ENCODE data around the gene VWA8.

The VWA8 gene

GRCh38 chr13:41720839-41721561 lies 239.9 kb downstream of the VWA8 start:
- no peak for DNase-seq

GRCh38 chr13:41716236-41716635 lies 244.7 kb downstream of the VWA8 start:
- no peak for DNase-seq

DNA sequence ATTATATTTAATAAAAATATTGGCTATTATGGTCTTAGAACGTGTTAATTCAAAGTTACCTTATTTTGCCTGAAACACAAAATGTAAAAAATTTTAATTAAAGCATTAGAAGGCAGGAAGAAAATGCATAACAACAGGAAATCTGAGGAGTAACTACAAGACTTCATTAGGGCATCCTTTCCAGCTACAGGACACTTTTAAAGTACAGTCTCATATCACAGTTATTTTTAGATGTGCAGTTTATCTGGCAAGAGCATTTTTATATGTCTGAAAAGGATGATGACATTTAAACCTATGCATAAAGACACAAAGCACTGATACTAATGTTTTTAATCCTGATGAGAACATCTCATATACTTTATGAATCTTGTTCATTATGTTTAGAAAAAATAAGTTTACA lies 247.5 kb downstream of the VWA8 start:
- no peak for DNase-seq

GRCh38 chr13:41710771-41711170 lies 250.1 kb downstream of the VWA8 start:
- DNase-seq, result no peak

GRCh38 chr13:41709511-41709910 lies 251.4 kb downstream of the VWA8 start:
- no peak for DNase-seq

- no peak for DNase-seq
Measured at GRCh38 chr13:41708713-41709112, 252.2 kb downstream of the VWA8 start.

DNA sequence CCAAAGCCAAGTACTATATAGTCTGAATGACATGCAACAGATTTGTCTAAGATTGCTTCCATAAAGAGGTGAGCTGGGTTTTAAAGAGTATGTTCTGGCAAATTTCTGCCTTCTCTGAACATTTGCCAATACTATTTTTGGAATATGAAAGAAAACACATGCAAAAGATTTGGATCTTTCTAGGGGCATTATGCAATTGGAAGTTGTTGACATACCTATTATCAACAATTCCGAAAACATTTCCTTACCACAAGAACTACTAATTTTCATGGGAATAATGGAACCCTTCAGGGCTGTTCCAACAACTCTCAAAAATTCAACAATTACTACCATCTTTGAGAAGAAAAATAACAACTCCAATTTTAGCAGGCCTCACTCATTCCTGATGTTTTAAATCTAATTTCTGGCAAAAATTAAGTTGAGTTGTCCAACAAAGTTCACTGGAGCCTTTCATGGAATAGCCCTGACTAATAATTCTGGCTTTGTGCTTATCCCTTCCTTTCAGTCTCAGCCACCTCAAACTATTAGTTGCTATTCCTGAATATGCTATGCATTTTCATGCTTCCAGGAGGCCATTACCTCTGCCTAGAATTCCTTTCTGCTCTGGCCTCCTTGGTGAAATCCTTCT lies 253.6 kb downstream of the VWA8 start:
- DNase-seq, result no peak

DNA sequence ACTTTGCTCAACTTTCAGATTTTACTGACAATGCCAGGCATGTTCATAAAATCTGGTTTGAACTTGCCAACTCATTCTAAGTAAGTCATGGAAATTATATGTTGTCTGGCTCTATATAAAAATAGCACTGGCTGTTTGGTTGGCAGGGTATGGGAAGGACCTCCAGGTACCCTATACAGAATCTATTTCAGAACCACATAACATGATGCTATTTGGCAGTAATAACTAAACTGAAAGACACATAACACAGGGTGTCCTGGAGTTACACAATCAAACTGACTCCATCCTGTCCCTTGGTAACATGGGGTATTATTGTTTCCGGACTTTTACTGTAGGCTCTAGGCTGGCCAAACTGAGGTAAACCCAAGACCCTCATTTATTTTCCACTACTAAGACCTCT lies 254.8 kb downstream of the VWA8 start:
- no peak for DNase-seq

- DNase-seq, result no peak
Measured at GRCh38 chr13:41702540-41702939, 258.4 kb downstream of the VWA8 start.

DNA sequence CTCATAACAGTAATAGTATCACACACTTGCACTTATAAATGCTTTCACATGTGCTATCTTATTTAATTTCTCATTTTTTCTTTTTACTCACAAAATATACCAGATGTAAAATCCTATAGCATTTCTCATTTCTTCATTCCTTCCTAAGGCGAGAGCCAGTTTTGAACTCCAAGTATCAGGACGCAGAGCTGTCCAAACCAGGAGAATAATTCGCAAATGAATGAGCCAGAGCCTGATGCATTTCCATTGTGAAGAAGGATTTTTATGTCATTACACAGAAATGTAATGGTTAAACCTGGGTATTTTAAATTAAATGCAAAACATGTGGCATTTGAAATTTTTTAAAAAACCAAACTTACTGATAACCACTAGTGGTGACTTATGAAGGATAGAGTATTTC lies 259.2 kb downstream of the VWA8 start:
- no peak for DNase-seq

- DNase-seq, result no peak
Measured at GRCh38 chr13:41700790-41701310, 260.1 kb downstream of the VWA8 start.

GRCh38 chr13:41699759-41700158 lies 261.1 kb downstream of the VWA8 start:
- no peak for DNase-seq

GRCh38 chr13:41697578-41697977 lies 263.3 kb downstream of the VWA8 start:
- no peak for DNase-seq

- no peak for DNase-seq
Measured at GRCh38 chr13:41696163-41697003, 264.5 kb downstream of the VWA8 start.

DNA sequence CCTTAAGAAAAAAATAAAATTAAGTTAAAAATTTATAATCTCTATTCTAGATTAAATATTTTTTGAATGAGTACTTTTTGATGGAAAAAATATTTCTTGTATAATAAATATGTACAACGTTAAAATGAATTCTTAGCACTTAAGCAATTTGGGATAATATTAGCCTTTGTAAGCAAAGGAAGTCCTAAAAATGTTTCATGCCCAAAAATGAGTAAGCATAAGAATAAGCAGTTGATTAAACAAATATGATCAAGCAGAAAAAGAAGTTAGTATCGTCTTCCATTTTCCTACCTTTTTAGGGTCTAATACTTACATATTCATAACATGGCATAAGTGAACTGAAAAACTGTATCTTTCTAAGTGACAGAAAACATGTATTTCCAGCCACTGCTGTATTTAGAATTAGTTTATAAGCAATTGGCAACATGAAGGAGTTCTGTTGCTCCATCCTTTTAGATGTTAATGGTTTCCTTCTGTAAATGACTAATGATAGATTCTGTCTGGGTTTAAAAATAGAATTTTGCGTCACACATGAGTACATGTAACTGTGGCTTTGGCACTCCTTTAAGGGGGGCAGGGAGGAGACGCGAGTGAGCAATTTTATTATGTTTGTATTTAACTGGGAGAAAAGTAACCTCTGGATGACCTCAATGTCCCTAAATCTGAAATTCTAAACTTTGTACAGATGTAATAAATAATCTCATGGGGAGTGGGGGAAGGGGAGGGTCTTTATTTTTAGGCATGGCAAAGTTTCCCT lies 266.2 kb downstream of the VWA8 start:
- DNase-seq, result no peak

- DNase-seq, result no peak
Measured at GRCh38 chr13:41693434-41693833, 267.5 kb downstream of the VWA8 start.

DNA sequence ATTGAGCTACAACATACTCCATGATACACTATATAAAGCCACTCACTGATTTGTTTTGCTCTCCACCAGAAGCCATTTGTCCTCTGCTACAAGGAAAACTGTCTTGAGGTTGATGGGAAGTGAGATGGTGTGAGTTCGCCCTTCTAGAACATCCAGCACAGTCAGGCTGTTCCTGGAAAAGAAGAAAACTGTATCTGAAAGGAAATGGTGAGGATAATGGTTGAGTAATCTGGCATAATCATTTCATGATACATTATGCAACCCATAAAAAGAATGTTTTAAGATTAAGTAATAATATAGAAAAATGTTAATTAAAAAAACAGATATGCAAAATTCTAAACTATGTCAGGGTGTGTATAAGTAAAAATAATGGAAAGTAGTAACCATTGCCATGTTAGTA lies 269.6 kb downstream of the VWA8 start:
- no peak for DNase-seq

- no peak for DNase-seq
Measured at GRCh38 chr13:41682766-41683165, 278.1 kb downstream of the VWA8 start.

DNA sequence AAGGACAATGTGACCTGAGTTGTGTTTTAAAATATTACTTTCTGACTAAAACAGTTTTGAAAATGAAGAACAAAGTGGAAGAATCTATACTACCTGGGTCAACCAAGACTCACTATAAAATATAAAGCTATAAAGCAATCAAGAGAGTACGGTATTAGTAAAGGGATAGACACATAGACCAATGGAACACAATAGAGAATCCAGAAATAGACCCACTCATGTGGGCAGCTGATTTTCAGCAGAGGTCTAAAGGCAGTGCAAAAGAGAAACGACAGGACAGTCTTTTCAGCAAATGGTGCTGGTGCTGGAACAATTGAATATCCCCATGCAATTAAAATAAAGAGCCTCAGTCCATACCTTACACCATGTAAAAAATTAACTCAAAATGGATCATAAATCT lies 278.9 kb downstream of the VWA8 start:
- DNase-seq, result no peak

DNA sequence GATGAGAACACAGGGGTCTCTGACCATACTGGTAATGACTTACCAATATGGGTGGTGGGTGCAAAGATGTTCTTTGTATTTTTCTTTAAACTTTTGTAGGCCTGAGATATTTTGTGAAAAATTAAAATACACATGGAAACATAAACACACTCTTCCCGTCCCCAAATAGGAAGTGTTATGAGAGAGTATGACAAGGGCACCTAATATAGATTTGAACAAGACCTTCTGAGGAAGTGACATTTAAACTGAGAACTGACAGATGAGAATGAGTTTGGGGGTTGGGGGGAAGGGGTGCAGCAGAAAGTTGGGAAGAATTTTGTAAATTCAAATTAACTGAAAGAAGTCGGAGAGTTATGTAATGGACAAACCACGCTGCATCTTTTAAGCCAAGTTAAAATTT lies 279.3 kb downstream of the VWA8 start:
- DNase-seq, result no peak

DNA sequence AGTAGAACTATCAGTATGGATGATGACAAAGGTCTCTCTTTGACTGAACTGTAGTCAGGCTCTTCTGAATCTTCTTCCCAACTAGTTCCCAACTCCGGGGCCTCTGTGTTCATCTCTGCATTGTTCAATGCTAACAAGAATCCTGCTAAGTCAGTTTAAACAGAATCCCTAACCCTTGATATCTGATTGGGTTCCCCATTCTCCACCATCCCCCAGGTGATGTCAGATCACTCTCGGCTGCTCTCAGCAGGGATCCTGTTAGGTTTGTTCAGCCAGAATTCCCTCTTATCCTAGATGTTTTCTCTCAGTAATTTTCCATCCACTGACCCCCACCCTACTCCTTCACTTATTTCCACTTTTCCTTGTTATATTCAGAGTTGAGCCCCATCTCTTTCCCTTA lies 280.0 kb downstream of the VWA8 start:
- no peak for DNase-seq

DNA sequence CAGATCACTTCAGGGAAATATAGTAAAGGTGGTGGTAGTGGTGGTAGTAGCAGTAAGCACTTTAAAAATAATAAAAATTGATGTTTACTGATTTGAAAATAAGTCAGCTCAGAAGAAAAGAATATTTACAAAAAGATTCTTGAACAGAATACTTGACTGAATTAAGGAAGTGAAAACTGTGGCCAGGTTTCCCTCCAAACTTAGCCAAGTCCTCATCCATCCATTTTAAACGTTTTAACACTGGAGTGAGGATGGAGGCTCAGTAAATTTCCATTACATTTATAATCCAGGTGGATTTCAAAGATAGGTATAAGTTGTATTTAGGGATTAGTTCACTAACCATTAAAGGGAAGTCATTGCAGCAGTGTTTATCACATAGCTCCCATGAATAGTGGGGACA lies 282.1 kb downstream of the VWA8 start:
- DNase-seq, result no peak

DNA sequence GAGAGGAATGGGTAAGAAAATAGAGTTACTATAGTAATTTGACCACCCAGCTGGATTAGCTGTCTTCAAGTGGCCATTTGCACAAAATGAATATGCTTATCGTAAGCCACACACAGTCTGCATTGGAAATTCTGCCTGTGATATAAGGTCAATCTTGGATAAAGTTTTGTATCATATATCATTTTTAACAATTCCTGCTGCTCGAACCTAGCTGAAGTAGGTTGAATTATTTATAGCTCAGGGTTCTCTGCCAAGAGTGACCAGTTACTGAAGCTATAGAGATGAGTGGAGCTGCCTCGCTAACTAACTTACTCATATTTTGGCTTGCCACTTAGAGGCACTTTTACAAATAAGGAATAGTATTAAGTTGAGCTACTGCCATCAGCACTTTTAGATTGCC lies 282.7 kb downstream of the VWA8 start:
- DNase-seq, result no peak

All from NCI-H2171 (cell line).